Common myeloid progenitor, CD34-positive (primary cell): ENCODE measurements around the gene LENG9.
A peak's percentile ranks its signal among the peaks of the same experiment; 100 is the strongest.

Experiments
- CTCF ChIA-PET: fragments of 350-600 bp; sonication (Branson Sonifier 250); formaldehyde crosslinking; loops from one replicate; lab custom pipeline; 2021; ENCODE audit warnings: antibody characterized with exemption; lab: Charles Lee
- POLR2A ChIA-PET: fragments of 350-600 bp; sonication (Branson Sonifier 250); formaldehyde crosslinking; loops from one replicate; lab custom pipeline; 2021; ENCODE audit warnings: antibody characterized with exemption; lab: Charles Lee
- DNase-seq, 3 donors: peaks; one replicate each; pipeline versions ENCODE4 v3.0.0 to v3.0.0-alpha.2; 2013
- H3K27ac ChIP-seq, 2 experiments: 1 replicate in 1 of 2; 2 replicates in 1 of 2; pipeline ENCODE4 v1.7.0; 2013; ENCODE audit warnings: inconsistent platforms in 2 of 2, low read length in 2 of 2, mild to moderate bottlenecking in 2 of 2, low read depth in 1 of 2, moderate library complexity in 1 of 2; ENCODE audit not compliant: severe bottlenecking in 2 of 2, insufficient read depth in 1 of 2, poor library complexity in 1 of 2
- H3K27me3 ChIP-seq, 5 experiments: replicated peaks in 2 of 5; 1 replicate in 3 of 5; 2 replicates in 2 of 5; pipeline versions ENCODE4 v1.6.1 to v1.7.0; 2013; ENCODE audit warnings: low read length in 4 of 5, mild to moderate bottlenecking in 2 of 5, moderate library complexity in 2 of 5, inconsistent platforms in 1 of 5; ENCODE audit not compliant: insufficient read depth in 5 of 5, control insufficient read depth in 4 of 5
- H3K36me3 ChIP-seq, 4 experiments: 1 replicate in 2 of 4; 2 replicates in 2 of 4; pipeline versions ENCODE4 v1.6.1 to v1.7.0; 2013; ENCODE audit warnings: low read length in 3 of 4, control low read depth in 1 of 4, mild to moderate bottlenecking in 1 of 4; ENCODE audit not compliant: control insufficient read depth in 4 of 4, insufficient read depth in 4 of 4
- H3K4me1 ChIP-seq, 4 experiments: 1 replicate in 3 of 4; 2 replicates in 1 of 4; pipeline versions ENCODE4 v1.6.1 to v1.7.1; 2013; ENCODE audit warnings: low read length in 3 of 4, mild to moderate bottlenecking in 3 of 4, control low read depth in 1 of 4, inconsistent platforms in 1 of 4, moderate library complexity in 1 of 4; ENCODE audit not compliant: control insufficient read depth in 4 of 4, insufficient read depth in 4 of 4; ENCODE audit errors: control extremely low read depth in 1 of 4
- H3K4me3 ChIP-seq, 7 experiments: 1 replicate in 4 of 7; 2 replicates in 3 of 7; pipeline versions ENCODE4 v1.5.1 to v1.7.0; 2013; ENCODE audit warnings: mild to moderate bottlenecking in 7 of 7, low read length in 6 of 7, moderate library complexity in 6 of 7, inconsistent platforms in 2 of 7, low read depth in 2 of 7, control low read depth in 1 of 7; ENCODE audit not compliant: insufficient read depth in 4 of 7, control insufficient read depth in 1 of 7; ENCODE audit errors: extremely low read depth in 1 of 7
- H3K9me3 ChIP-seq, 5 experiments: 1 replicate in 4 of 5; 2 replicates in 1 of 5; pipeline versions ENCODE4 v1.6.1 to v1.7.1; 2013; ENCODE audit warnings: low read length in 4 of 5, mild to moderate bottlenecking in 2 of 5, inconsistent platforms in 1 of 5, low read depth in 1 of 5, moderate library complexity in 1 of 5; ENCODE audit not compliant: control insufficient read depth in 4 of 5, insufficient read depth in 2 of 5; ENCODE audit errors: control extremely low read depth in 1 of 5
- WGBS: methylation state at CpG from one replicate; pipeline ENCODE4 v1.1.5; 2013; ENCODE audit not compliant: insufficient coverage; 5-methylcytosine and 5-hydroxymethylcytosine counted together

The LENG9 gene

GRCh38 chr19:54455786-54456422 lies 7.7 kb downstream of the LENG9 start:
- WGBS, result 97% methylated on average over 28 of the region's 40 CpGs
- no peaks in the 10 kb centered on the region for H3K9me3 ChIP-seq
- no peak overlapping the region for H3K4me3 ChIP-seq
- POLR2A ChIA-PET, result no interaction called here
- CTCF ChIA-PET, result interaction anchor here (0.9 kb wide), 1 partner anchor 34 kb away, joined by 3 read pairs; no protein-coding TSS in a partner anchor
- H3K27ac ChIP-seq, result no peak overlapping the region
- H3K4me1 ChIP-seq, result peaks cover 0 to 23% (median 9%) of the 10 kb centered on the region in 4 experiments
- DNase-seq, result no peak
- H3K27me3 ChIP-seq, result no peaks in the 10 kb centered on the region
- H3K36me3 ChIP-seq, result peaks cover 18 to 96% (median 74%) of the 10 kb centered on the region in 4 experiments

GRCh38 chr19:54454781-54455675 lies 8.6 kb downstream of the LENG9 start:
- Histone ChIP-seq H3K4me3 (no peak overlapping the region), H3K4me1 (peaks cover 4 to 28% (median 14%) of the 10 kb centered on the region in 4 experiments), H3K36me3 (peaks cover 18 to 92% (median 71%) of the 10 kb centered on the region in 4 experiments), H3K27ac (no peak overlapping the region), H3K27me3 (no peaks in the 10 kb centered on the region), H3K9me3 (no peaks in the 10 kb centered on the region)
- ChIA-PET CTCF (interaction anchor here (0.9 to 2.5 kb wide), 3 partner anchors 8 to 33 kb away, joined by 3 to 10 read pairs (median 10); partner anchors contain the start of gene LENG9), POLR2A (no interaction called here)
- 97% methylated on average over 33 of the region's 33 CpGs for WGBS
- DNase-seq, result no peak

- POLR2A ChIA-PET, result interaction anchor here (1.4 kb wide), 1 partner anchor 8 kb away, joined by 7 read pairs; no protein-coding TSS in a partner anchor
- no peak for DNase-seq
- H3K27ac ChIP-seq, result no peak overlapping the region
- H3K9me3 ChIP-seq, result no peaks in the 10 kb centered on the region
- WGBS, result 96% methylated on average over 25 of the region's 31 CpGs
- peaks cover 18 to 83% (median 63%) of the 10 kb centered on the region in 4 experiments for H3K36me3 ChIP-seq
- no peak overlapping the region for H3K4me3 ChIP-seq
- H3K4me1 ChIP-seq, result peaks cover 7 to 24% (median 14%) of the 10 kb centered on the region in 4 experiments
- no peaks in the 10 kb centered on the region for H3K27me3 ChIP-seq
- CTCF ChIA-PET, result interaction anchor here (1.1 to 2.5 kb wide), 4 partner anchors 9 to 39 kb away, joined by 3 to 10 read pairs (median 7); partner anchors contain the start of genes LENG9 and TTYH1
Observed at GRCh38 chr19:54453921-54454780, 9.4 kb downstream of the LENG9 start.

- H3K27ac ChIP-seq, result no peak overlapping the region
- no peaks in the 10 kb centered on the region for H3K9me3 ChIP-seq
- ChIA-PET CTCF (interaction anchor here (1.4 to 5.8 kb wide), 3 partner anchors 11 to 37 kb away, joined by 4 to 23 read pairs (median 10); partner anchors contain the start of genes LENG9 and TTYH1), POLR2A (no interaction called here)
- H3K4me3 ChIP-seq, result no peak overlapping the region
- 96% methylated on average over 9 of the region's 11 CpGs for WGBS
- H3K36me3 ChIP-seq, result peaks cover 17 to 68% (median 49%) of the 10 kb centered on the region in 4 experiments
- no peaks in the 10 kb centered on the region for H3K27me3 ChIP-seq
- peaks cover 7 to 28% (median 18%) of the 10 kb centered on the region in 4 experiments for H3K4me1 ChIP-seq
- no peak for DNase-seq
Observed at GRCh38 chr19:54452626-54453025, 11.0 kb downstream of the LENG9 start.

- no peak for DNase-seq
- Histone ChIP-seq H3K4me3 (no peak overlapping the region), H3K27me3 (no peaks in the 10 kb centered on the region), H3K36me3 (peaks cover 17 to 63% (median 47%) of the 10 kb centered on the region in 4 experiments), H3K4me1 (peaks cover 12 to 34% (median 24%) of the 10 kb centered on the region in 4 experiments), H3K27ac (peak overlapping the region in 1 of 2 experiments; percentile 95), H3K9me3 (no peaks in the 10 kb centered on the region)
- 100% methylated on average over 8 of the region's 11 CpGs for WGBS
- ChIA-PET POLR2A (interaction anchor here (0.9 kb wide), 1 partner anchor 41 kb away, joined by 3 read pairs; no protein-coding TSS in a partner anchor), CTCF (interaction anchor here (5.8 kb wide), 1 partner anchor 12 kb away, joined by 23 read pairs; no protein-coding TSS in a partner anchor)
Observed at GRCh38 chr19:54451997-54452396, 11.6 kb downstream of the LENG9 start.

- Histone ChIP-seq H3K9me3 (no peaks in the 10 kb centered on the region), H3K4me3 (peak overlapping the region in 1 of 7 experiments; percentile 18), H3K36me3 (peaks cover 14 to 60% (median 44%) of the 10 kb centered on the region in 4 experiments), H3K27ac (peak overlapping the region; percentile 25 to 95), H3K27me3 (no peaks in the 10 kb centered on the region), H3K4me1 (peaks cover 15 to 37% (median 24%) of the 10 kb centered on the region in 4 experiments)
- peak in 1 of 3 donors; percentile 31 for DNase-seq
- 61% methylated on average over 3 of the region's 9 CpGs for whole genome bisulfite sequencing
- ChIA-PET CTCF (interaction anchor here (1.4 to 5.8 kb wide), 2 partner anchors 11 to 12 kb away, joined by 5 to 23 read pairs; no protein-coding TSS in a partner anchor), POLR2A (interaction anchor here (0.9 kb wide), 1 partner anchor 40 kb away, joined by 3 read pairs; no protein-coding TSS in a partner anchor)
Observed at GRCh38 chr19:54451331-54451871, 12.2 kb downstream of the LENG9 start.
